ENCODE results near the gene SCO2. TPM values are rescaled to one million over a fixed set of nuclear protein-coding genes. Genes with fewer than 3 reads are reported as not detected.

SCO2 gene
- total and polyA plus RNA-seq, 2 of the 13 experiments (the other 11 are each of a cell fraction or from before 2014, with no cell fraction given), result 0.32 to 3.7 TPM

DNA sequence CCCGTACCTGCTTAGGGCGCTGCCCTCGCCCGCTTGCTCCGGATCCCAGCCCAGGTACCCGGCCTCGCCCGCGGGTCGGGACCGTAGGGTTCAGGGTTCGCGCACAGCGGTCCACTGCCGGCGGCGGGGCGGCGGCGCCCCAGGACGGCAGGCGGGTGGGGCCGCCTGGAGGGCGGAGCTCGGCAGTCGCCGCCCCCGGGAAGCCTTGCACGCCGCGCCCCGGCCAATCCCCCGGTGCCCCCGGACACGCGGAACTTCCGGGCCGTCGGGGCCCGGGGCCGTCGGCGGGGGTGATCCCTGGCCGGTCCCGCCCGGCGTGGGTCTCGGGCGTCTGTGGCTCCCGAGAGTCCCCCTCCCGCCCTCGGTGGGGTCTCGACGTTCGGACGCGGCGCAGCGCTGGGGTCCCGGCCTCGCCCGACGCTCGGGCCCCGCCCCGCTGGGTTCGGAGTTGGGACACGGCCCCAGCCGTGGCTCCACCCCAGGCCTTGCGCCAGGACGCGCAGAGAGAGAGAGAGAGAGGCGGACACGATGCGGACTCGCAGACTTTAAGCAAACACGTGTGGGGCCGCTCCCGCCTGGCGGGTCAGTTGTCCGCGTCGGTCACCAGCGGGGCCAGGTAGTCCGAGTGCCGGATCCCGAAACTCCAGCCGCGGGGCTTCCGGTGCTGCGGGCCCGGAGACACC lies 4.6 kb upstream of the SCO2 start, which contains the start of gene TYMP (continued):
- TF ChIP-seq, protein P1, sequence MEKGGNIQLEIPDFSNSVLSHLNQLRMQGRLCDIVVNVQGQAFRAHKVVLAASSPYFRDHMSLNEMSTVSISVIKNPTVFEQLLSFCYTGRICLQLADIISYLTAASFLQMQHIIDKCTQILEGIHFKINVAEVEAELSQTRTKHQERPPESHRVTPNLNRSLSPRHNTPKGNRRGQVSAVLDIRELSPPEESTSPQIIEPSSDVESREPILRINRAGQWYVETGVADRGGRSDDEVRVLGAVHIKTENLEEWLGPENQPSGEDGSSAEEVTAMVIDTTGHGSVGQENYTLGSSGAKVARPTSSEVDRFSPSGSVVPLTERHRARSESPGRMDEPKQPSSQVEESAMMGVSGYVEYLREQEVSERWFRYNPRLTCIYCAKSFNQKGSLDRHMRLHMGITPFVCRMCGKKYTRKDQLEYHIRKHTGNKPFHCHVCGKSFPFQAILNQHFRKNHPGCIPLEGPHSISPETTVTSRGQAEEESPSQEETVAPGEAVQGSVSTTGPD (CRISPR knock-in tag; IDR thresholded peaks at IDR 0.05), result no peak
- TF ChIP-seq CREB1 (IDR thresholded peaks at IDR 0.05), result no peak
- no peak for TF ChIP-seq CREB1 (CRISPR knock-in tag; IDR thresholded peaks at IDR 0.05)
- no peak for TF ChIP-seq MIER2 (CRISPR knock-in tag; IDR thresholded peaks at IDR 0.05)
- TF ChIP-seq ZNF652 (CRISPR knock-in tag; IDR thresholded peaks at IDR 0.05; ENCODE audit: borderline replicate concordance, low read depth), result no peak
- TF ChIP-seq SYNCRIP (IDR thresholded peaks at IDR 0.05; ENCODE audit: insufficient read depth, low read depth, low read length), result no peak
- TF ChIP-seq ZNF598 (CRISPR knock-in tag; IDR thresholded peaks at IDR 0.05; ENCODE audit: borderline replicate concordance), result no peak
- TF ChIP-seq ZSCAN22 (CRISPR knock-in tag; IDR thresholded peaks at IDR 0.05), result no peak
- peak; percentile 64; the same call in 1 of the 2 replicates for TF ChIP-seq PHF8 (CRISPR knock-in tag; IDR thresholded peaks at IDR 0.05)
- no peak for TF ChIP-seq RORA (CRISPR knock-in tag; IDR thresholded peaks at IDR 0.05)
- no peak for TF ChIP-seq SIX1 (CRISPR knock-in tag; IDR thresholded peaks at IDR 0.05; ENCODE audit: borderline replicate concordance)
- no peak for TF ChIP-seq ZBTB7B (CRISPR knock-in tag; IDR thresholded peaks at IDR 0.05)
- no peak for TF ChIP-seq ZFP37 (CRISPR knock-in tag; IDR thresholded peaks at IDR 0.05; ENCODE audit: borderline replicate concordance)
- peak; percentile 40 for TF ChIP-seq POLR2AphosphoS5 (IDR thresholded peaks at IDR 0.05; ENCODE audit: low read depth, low read length)
- TF ChIP-seq HOXA3 (CRISPR knock-in tag; IDR thresholded peaks at IDR 0.05), result peak; percentile 84
- TF ChIP-seq EP300 (IDR thresholded peaks at IDR 0.05; ENCODE audit: low read depth in 2 of 2, low read length in 2 of 2), result no peak
- no peak; the same call in 1 of the 2 replicates for TF ChIP-seq EP300 (CRISPR knock-in tag; IDR thresholded peaks at IDR 0.05; ENCODE audit: borderline replicate concordance)
- TF ChIP-seq, protein P2, sequence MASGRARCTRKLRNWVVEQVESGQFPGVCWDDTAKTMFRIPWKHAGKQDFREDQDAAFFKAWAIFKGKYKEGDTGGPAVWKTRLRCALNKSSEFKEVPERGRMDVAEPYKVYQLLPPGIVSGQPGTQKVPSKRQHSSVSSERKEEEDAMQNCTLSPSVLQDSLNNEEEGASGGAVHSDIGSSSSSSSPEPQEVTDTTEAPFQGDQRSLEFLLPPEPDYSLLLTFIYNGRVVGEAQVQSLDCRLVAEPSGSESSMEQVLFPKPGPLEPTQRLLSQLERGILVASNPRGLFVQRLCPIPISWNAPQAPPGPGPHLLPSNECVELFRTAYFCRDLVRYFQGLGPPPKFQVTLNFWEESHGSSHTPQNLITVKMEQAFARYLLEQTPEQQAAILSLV (CRISPR knock-in tag; IDR thresholded peaks at IDR 0.05; ENCODE audit: borderline replicate concordance), result no peak; the same call in 1 of the 2 replicates
- no peak for TF ChIP-seq HMG20A (CRISPR knock-in tag; IDR thresholded peaks at IDR 0.05; ENCODE audit: borderline replicate concordance)
- TF ChIP-seq ZNF768 (CRISPR knock-in tag; IDR thresholded peaks at IDR 0.05), result peak; percentile 34; the same call in 1 of the 2 replicates
- TF ChIP-seq, protein P3, sequence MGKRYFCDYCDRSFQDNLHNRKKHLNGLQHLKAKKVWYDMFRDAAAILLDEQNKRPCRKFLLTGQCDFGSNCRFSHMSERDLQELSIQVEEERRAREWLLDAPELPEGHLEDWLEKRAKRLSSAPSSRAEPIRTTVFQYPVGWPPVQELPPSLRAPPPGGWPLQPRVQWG (CRISPR knock-in tag; IDR thresholded peaks at IDR 0.05; ENCODE audit: borderline replicate concordance, low read depth), result no peak
- no peak for TF ChIP-seq SNAPC2 (CRISPR knock-in tag; IDR thresholded peaks at IDR 0.05)
- TF ChIP-seq ZNF678 (CRISPR knock-in tag; IDR thresholded peaks at IDR 0.05), result peak; percentile 72; the same call in 1 of the 2 replicates
- TF ChIP-seq, protein P4, sequence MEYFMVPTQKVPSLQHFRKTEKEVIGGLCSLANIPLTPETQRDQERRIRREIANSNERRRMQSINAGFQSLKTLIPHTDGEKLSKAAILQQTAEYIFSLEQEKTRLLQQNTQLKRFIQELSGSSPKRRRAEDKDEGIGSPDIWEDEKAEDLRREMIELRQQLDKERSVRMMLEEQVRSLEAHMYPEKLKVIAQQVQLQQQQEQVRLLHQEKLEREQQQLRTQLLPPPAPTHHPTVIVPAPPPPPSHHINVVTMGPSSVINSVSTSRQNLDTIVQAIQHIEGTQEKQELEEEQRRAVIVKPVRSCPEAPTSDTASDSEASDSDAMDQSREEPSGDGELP (IDR thresholded peaks at IDR 0.05; ENCODE audit: borderline replicate concordance, low read depth), result no peak
- no peak for TF ChIP-seq ZNF816 (CRISPR knock-in tag; IDR thresholded peaks at IDR 0.05; ENCODE audit: borderline replicate concordance)
- no peak for TF ChIP-seq YEATS2 (CRISPR knock-in tag; IDR thresholded peaks at IDR 0.05; ENCODE audit: borderline replicate concordance)
- peak; percentile 49; the same call in 1 of the 2 replicates for TF ChIP-seq JUND (CRISPR knock-in tag; IDR thresholded peaks at IDR 0.05)
- TF ChIP-seq RXRA (CRISPR knock-in tag; IDR thresholded peaks at IDR 0.05), result peak; percentile 75
- peak; percentile 78 for TF ChIP-seq KLF12 (CRISPR knock-in tag; IDR thresholded peaks at IDR 0.05; ENCODE audit: borderline replicate concordance)
- TF ChIP-seq HNRNPL (IDR thresholded peaks at IDR 0.05; ENCODE audit: low read depth, low read length), result no peak

Measured in HepG2 (cell line).